ENCODE measurements around the gene ARHGAP10.

GRCh38 chr4:147813109-147813773 is 81.4 kb downstream of the ARHGAP10 start:
- no peak for TF ChIP-seq CTCF (conservative IDR thresholded peaks at IDR 0.05 in 1 of 2, IDR thresholded peaks at IDR 0.05 in 1 of 2; ENCODE audit: extremely low read depth in 1 of 2, insufficient read depth in 1 of 2, low read depth in 1 of 2, low read length in 2 of 2)
- TF ChIP-seq EZH2 (IDR thresholded peaks at IDR 0.05; ENCODE audit: borderline replicate concordance, low read length): no peak
